Measurements from ENCODE around the gene SLF2.
A peak's percentile ranks its signal among the peaks of the same experiment; 100 is the strongest.

The SLF2 gene

GRCh38 chr10:100968863-100969186 is 56.1 kb downstream of the SLF2 start:
- no peaks in the 10 kb centered on the region for H3K9me3 ChIP-seq
- H3K4me3 ChIP-seq (ENCODE audit: low read depth in 1 of 2, low read length in 1 of 2) = peak overlapping the region in 1 of 2 experiments; percentile 22
- H3K27me3 ChIP-seq = peaks cover 40% of the 10 kb centered on the region
- H3K4me1 ChIP-seq (ENCODE audit: control insufficient read depth in 1 of 2, insufficient read depth in 1 of 2, low read depth in 1 of 2, low read length in 1 of 2) = peaks cover 5 to 13% of the 10 kb centered on the region in 2 experiments
- TF ChIP-seq CTCF (IDR thresholded peaks at IDR 0.05) = no peak
- no peak overlapping the region for H3K27ac ChIP-seq
- H3K36me3 ChIP-seq = peaks cover 23% of the 10 kb centered on the region

- Histone ChIP-seq H3K4me1 (ENCODE audit: control insufficient read depth in 1 of 2, insufficient read depth in 1 of 2, low read depth in 1 of 2, low read length in 1 of 2) (peaks cover 5 to 13% of the 10 kb centered on the region in 2 experiments), H3K9me3 (no peaks in the 10 kb centered on the region), H3K27me3 (peaks cover 40% of the 10 kb centered on the region), H3K36me3 (peaks cover 17% of the 10 kb centered on the region), H3K4me3 (ENCODE audit: low read depth in 1 of 2, low read length in 1 of 2) (peak within 1 kb of the TSS; percentile 34 to 49), H3K27ac (no peak within 1 kb of the TSS)
- no peak for TF ChIP-seq CTCF (IDR thresholded peaks at IDR 0.05)
These were observed 56.7 kb downstream of the SLF2 start, which contains the start of gene SEMA4G for GRCh38 chr10:100969187-100970075. SEMA4G (plus strand) TSS chr10:100969504; CDS start chr10:100972913, 3,409 bp downstream.

- Histone ChIP-seq H3K4me3 (ENCODE audit: low read depth in 1 of 2, low read length in 1 of 2) (peak overlapping the region in 1 of 2 experiments; percentile 49), H3K4me1 (ENCODE audit: control insufficient read depth in 1 of 2, insufficient read depth in 1 of 2, low read depth in 1 of 2, low read length in 1 of 2) (peaks cover 5 to 13% of the 10 kb centered on the region in 2 experiments)
- TF ChIP-seq CTCF (IDR thresholded peaks at IDR 0.05) = no peak
These were observed 57.5 kb downstream of the SLF2 start for GRCh38 chr10:100970076-100970913.

GRCh38 chr10:100970914-100971811 is 58.4 kb downstream of the SLF2 start:
- Histone ChIP-seq H3K4me3 (ENCODE audit: low read depth in 1 of 2, low read length in 1 of 2) (no peak overlapping the region), H3K27me3 (peaks cover 40% of the 10 kb centered on the region), H3K27ac (no peak overlapping the region), H3K36me3 (peaks cover 6% of the 10 kb centered on the region), H3K9me3 (no peaks in the 10 kb centered on the region), H3K4me1 (ENCODE audit: control insufficient read depth in 1 of 2, insufficient read depth in 1 of 2, low read depth in 1 of 2, low read length in 1 of 2) (peaks cover 5 to 13% of the 10 kb centered on the region in 2 experiments)
- TF ChIP-seq CTCF (IDR thresholded peaks at IDR 0.05) = no peak

More at GRCh38 chr10:100970076-100970913, 57.5 kb downstream of the SLF2 start:
- Histone ChIP-seq H3K27me3 (peaks cover 40% of the 10 kb centered on the region), H3K9me3 (no peaks in the 10 kb centered on the region), H3K27ac (no peak overlapping the region), H3K36me3 (peaks cover 13% of the 10 kb centered on the region)
